Activated CD4-positive, alpha-beta T cell treated with anti-CD3 and anti-CD28 coated beads, Interleukin-2, amount 50 U/mL, for 1 hour (primary cell): ENCODE data around the gene EQTN.
"Not testable (repeated sequence)": the region's sequence is repeated elsewhere in the genome, so short reads cannot be mapped to it uniquely, and the experiment has no call there.

Source experiments
- DNase-seq: peaks from one replicate; pipeline ENCODE4 v3.0.0-alpha.2; 2020

The EQTN gene

GRCh38 chr9:27292659-27293405, 4.1 kb downstream of the EQTN start:
- no peak for DNase-seq

GRCh38 chr9:27291292-27291691, 5.7 kb downstream of the EQTN start:
- DNase-seq: no peak

GRCh38 chr9:27282269-27282668, 14.7 kb downstream of the EQTN start:
- DNase-seq: no peak

- DNase-seq: no peak
These were observed 16.1 kb downstream of the EQTN start for GRCh38 chr9:27280860-27281259.

- DNase-seq: no peak
These were observed 16.7 kb downstream of the EQTN start for GRCh38 chr9:27280249-27280648.

- DNase-seq: no peak
These were observed 17.3 kb downstream of the EQTN start for GRCh38 chr9:27279611-27280010.

GRCh38 chr9:27278374-27278773, 18.6 kb downstream of the EQTN start:
- no peak for DNase-seq

GRCh38 chr9:27276193-27277030, 20.5 kb downstream of the EQTN start:
- DNase-seq: no peak

GRCh38 chr9:27273186-27273585, 23.8 kb downstream of the EQTN start:
- no peak for DNase-seq

GRCh38 chr9:27272103-27272502, 24.8 kb downstream of the EQTN start:
- DNase-seq: no peak

GRCh38 chr9:27261517-27262211, 35.3 kb downstream of the EQTN start:
- no peak for DNase-seq

GRCh38 chr9:27260789-27261516, 36.0 kb downstream of the EQTN start:
- no peak for DNase-seq

- no peak for DNase-seq
These were observed 38.3 kb downstream of the EQTN start for GRCh38 chr9:27258662-27259061.

- DNase-seq: no peak
These were observed 48.2 kb downstream of the EQTN start for GRCh38 chr9:27248702-27249101.

GRCh38 chr9:27247756-27248155, 49.2 kb downstream of the EQTN start:
- DNase-seq: no peak

- DNase-seq: not testable (repeated sequence)
These were observed 57.3 kb downstream of the EQTN start for GRCh38 chr9:27239648-27240047.
